ENCODE data around the gene USP20. TPM values are rescaled to one million over a fixed set of nuclear protein-coding genes. Genes with fewer than 3 reads are reported as not detected.

USP20 gene
- polyA plus RNA-seq, 1 donor from 2014 or later, result 24.5 TPM

DNA sequence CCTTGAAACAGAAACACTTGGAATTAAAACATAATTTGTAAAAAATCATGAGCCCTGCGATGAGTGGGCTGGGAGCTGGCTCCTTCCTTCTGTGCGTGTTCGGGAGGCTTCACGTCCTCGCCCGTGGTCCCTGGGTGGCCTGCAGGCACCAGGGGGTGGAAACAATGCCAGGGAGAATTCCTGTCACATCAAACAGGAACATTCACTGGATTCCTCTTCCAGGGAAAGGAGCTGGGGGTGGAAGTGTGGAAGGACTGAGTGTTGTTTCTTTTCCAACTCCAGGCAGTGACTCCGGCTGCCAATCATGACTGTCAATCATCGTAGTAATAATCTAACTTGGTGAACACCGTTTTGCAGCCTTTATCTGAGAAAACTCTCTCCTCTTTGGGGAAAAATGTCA is 21.6 kb upstream of the USP20 start:
- H3K4me3 Mint-ChIP-seq, result no peak overlapping the region
- no peaks in the 10 kb centered on the region for H3K9me3 Mint-ChIP-seq
- H3K4me1 Mint-ChIP-seq, result peaks cover 9 to 10% (median 9%) of the 10 kb centered on the region in 3 donors
- H3K36me3 Mint-ChIP-seq, result peaks cover 2% of the 10 kb centered on the region
- H3K27ac Mint-ChIP-seq, result no peak overlapping the region
- no peaks in the 10 kb centered on the region for H3K27me3 Mint-ChIP-seq

DNA sequence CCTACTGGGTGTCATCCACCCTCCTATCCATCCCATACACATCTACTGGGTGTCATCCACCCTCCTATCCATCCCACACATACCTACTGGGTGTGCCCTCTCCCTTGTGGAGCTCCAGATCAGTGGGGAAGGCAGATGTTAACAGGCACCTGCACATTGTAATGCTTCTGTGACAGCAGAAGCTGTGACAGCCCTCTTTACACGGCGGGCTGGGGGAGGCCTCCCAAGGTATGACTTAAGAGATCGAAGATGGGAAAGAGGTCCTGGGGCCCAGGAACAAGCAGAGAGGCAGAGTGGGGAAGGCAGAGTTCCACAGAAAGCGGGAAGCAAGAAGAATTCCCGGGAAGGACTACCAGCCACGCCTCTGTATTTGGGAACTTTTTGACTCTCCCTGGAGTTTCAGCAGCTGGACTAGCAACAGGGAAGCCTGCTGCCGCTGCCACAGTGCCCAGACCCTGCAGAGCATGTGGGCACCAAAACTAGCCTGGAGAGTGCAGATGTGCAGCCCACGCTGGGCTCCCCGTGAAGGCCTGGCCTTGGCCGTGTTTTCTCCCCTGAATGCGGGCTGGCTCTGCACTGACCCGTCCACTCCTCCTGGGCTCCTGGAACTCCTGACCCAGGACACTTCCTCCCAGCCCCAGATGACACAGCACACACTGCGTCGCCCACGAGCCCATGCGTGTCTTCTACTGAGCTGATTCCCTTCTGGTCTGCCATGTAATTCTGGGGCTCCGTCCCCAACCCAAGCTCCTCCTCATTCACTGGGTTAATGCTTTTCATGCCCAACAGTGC is 20.6 kb upstream of the USP20 start:
- Mint-ChIP-seq H3K27ac (peak overlapping the region in 1 of 3 donors; percentile 87), H3K4me3 (no peak overlapping the region), H3K36me3 (peaks cover 2% of the 10 kb centered on the region), H3K9me3 (no peaks in the 10 kb centered on the region), H3K4me1 (peaks cover 7 to 9% (median 9%) of the 10 kb centered on the region in 3 donors), H3K27me3 (no peaks in the 10 kb centered on the region)

- H3K4me3 Mint-ChIP-seq, result no peak overlapping the region
- H3K27me3 Mint-ChIP-seq, result no peaks in the 10 kb centered on the region
- no peaks in the 10 kb centered on the region for H3K9me3 Mint-ChIP-seq
- peaks cover 7 to 9% (median 8%) of the 10 kb centered on the region in 3 donors for H3K4me1 Mint-ChIP-seq
- H3K36me3 Mint-ChIP-seq, result peaks cover 2% of the 10 kb centered on the region
- no peak overlapping the region for H3K27ac Mint-ChIP-seq
Measured at GRCh38 chr9:129815278-129815677, 20.0 kb upstream of the USP20 start.

- peaks cover 2% of the 10 kb centered on the region for H3K36me3 Mint-ChIP-seq
- no peaks in the 10 kb centered on the region for H3K27me3 Mint-ChIP-seq
- H3K4me1 Mint-ChIP-seq, result peaks cover 4 to 6% (median 5%) of the 10 kb centered on the region in 3 donors
- no peak overlapping the region for H3K27ac Mint-ChIP-seq
- H3K9me3 Mint-ChIP-seq, result no peaks in the 10 kb centered on the region
- peak overlapping the region in 1 of 4 donors; percentile 70 for H3K4me3 Mint-ChIP-seq
Measured at GRCh38 chr9:129816501-129817435, 18.5 kb upstream of the USP20 start.

- Mint-ChIP-seq H3K9me3 (no peaks in the 10 kb centered on the region), H3K27ac (peak overlapping the region; percentile 14 to 88 (median 42)), H3K36me3 (no peaks in the 10 kb centered on the region), H3K27me3 (no peaks in the 10 kb centered on the region), H3K4me3 (peak overlapping the region; percentile 63 to 94 (median 78)), H3K4me1 (peaks cover 3 to 5% (median 4%) of the 10 kb centered on the region in 3 donors)
Measured at GRCh38 chr9:129822898-129823541, 12.2 kb upstream of the USP20 start.

DNA sequence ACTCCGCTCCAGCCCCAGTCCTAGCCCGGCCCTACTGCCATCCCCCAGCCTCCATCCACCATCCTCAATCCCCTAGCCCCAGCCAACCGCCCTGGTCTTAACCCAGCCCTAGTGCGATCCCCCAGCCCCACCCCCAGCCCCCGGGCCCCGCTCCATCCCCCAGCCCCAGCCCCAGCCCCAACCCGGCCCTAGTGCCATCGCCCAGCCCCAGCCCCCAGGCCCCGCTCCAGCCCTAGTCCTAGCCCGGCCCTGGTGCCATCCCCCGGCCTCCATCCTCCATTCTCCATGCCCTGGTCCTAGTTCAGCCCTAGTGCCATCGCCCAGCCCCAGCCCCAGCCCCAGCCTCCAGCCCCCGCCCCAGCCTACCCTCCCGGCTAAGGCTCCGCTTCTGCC is 11.7 kb upstream of the USP20 start:
- no peaks in the 10 kb centered on the region for H3K36me3 Mint-ChIP-seq
- H3K4me1 Mint-ChIP-seq, result peaks cover 3 to 5% (median 4%) of the 10 kb centered on the region in 3 donors

DNA sequence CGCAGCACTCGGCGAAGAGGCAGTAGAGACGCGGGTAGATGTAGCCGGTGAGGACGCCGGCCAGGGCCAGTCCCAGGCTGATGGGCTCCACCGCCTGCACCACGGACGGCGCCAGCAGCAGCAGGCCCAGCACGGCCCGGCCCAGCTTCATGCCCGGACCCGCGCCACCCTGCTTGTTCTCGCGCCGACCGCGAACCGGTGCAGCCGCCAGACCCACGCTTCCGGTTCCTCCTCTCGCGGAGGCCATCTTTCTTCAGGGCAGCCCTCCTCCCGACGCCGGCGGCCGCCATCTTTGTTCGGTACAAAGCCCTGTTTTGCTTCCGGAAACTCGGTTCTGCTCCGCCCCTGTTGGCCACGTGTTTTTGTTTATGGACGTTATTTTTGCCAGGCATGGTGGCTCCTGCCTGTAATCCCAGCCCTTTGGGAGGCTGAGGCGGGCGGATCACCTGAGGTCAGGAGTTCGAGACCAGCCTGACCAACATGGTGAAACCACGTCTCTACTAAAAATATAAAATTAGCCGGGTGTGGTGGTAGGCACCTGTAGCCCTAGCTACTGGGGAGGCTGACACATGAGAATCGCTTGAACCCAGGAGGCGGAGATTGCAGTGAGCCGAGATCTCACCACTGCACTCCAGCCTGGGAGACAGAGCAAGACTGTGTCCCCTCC is 11.2 kb upstream of the USP20 start, which contains the start of gene TOR1A:
Gene TOR1A, minus strand, starts transcription at position 202 of the 667 bp plus-strand sequence. Its CDS starts 51 bp downstream, at position 151.
- Mint-ChIP-seq H3K4me1 (peaks cover 3 to 5% (median 4%) of the 10 kb centered on the region in 3 donors), H3K27ac (peak within 1 kb of the TSS; percentile 63 to 88 (median 71)), H3K4me3 (peak within 1 kb of the TSS; percentile 84 to 94 (median 90)), H3K27me3 (no peaks in the 10 kb centered on the region), H3K36me3 (no peaks in the 10 kb centered on the region), H3K9me3 (no peaks in the 10 kb centered on the region)

More for the DNA sequence above, 11.7 kb upstream of the USP20 start:
- Mint-ChIP-seq H3K4me3 (peak overlapping the region; percentile 83 to 94 (median 90)), H3K27ac (peak overlapping the region in 2 of 3 donors; percentile 63 to 85), H3K9me3 (no peaks in the 10 kb centered on the region), H3K27me3 (no peaks in the 10 kb centered on the region)

DNA sequence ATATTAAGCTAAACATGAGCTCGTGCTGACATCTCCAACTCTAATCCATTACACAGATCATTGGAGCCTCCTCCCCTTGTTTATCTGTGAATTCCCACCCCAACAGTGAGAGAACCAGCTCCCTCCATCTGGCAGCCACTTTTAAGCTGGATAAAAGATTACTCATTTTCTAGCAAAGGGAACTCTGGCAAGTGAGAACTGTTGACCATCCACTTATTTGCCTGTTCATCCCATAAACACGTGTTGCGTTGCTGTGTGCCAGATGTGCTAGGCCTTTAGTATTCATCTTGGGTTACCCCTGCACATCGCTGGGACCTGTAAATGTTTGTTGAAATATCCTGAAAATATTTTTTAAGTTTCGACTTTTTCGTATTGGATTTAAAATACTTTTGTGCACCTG is 8.9 kb upstream of the USP20 start:
- no peaks in the 10 kb centered on the region for H3K9me3 Mint-ChIP-seq
- no peaks in the 10 kb centered on the region for H3K27me3 Mint-ChIP-seq
- H3K36me3 Mint-ChIP-seq, result peaks cover 3% of the 10 kb centered on the region
- H3K4me3 Mint-ChIP-seq, result peak overlapping the region in 1 of 4 donors; percentile 14
- peaks cover 3 to 5% (median 4%) of the 10 kb centered on the region in 3 donors for H3K4me1 Mint-ChIP-seq
- H3K27ac Mint-ChIP-seq, result peak overlapping the region in 1 of 3 donors; percentile 18

- H3K9me3 Mint-ChIP-seq, result no peaks in the 10 kb centered on the region
- H3K4me3 Mint-ChIP-seq, result peak overlapping the region in 2 of 4 donors; percentile 14 to 65
- peak overlapping the region in 2 of 3 donors; percentile 18 to 39 for H3K27ac Mint-ChIP-seq
- no peaks in the 10 kb centered on the region for H3K27me3 Mint-ChIP-seq
- H3K36me3 Mint-ChIP-seq, result peaks cover 3% of the 10 kb centered on the region
- H3K4me1 Mint-ChIP-seq, result peaks cover 3 to 5% (median 4%) of the 10 kb centered on the region in 3 donors
Measured at GRCh38 chr9:129826759-129827158, 8.5 kb upstream of the USP20 start.

- Mint-ChIP-seq H3K27ac (no peak overlapping the region), H3K4me1 (peaks cover 0 to under 1% (median 0%) of the 10 kb centered on the region in 3 donors), H3K4me3 (no peak overlapping the region), H3K36me3 (peaks cover 3% of the 10 kb centered on the region), H3K27me3 (no peaks in the 10 kb centered on the region), H3K9me3 (no peaks in the 10 kb centered on the region)
Measured at GRCh38 chr9:129828051-129828450, 7.2 kb upstream of the USP20 start.

DNA sequence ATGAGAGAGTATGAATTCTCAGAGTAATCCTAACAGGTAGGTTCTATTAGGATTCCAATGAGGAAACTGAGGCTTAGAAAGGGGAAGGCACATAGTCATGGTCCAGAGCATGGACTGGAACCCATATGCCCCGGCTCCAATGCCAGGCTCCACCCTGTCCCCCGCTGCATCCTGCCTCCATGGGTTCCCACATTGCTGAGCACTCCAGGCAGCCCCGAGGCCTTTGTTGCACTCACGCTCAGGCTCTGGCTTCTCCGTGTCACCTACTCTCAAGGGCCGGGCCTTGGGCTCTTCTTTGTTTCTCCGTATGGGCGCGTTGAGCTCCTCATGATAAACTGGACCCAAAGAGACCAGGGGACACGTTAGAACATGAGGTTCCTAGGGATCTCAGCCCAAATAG is 6.3 kb upstream of the USP20 start:
- peaks cover 3% of the 10 kb centered on the region for H3K36me3 Mint-ChIP-seq
- no peak overlapping the region for H3K4me3 Mint-ChIP-seq
- no peaks in the 10 kb centered on the region for H3K9me3 Mint-ChIP-seq
- no peaks in the 10 kb centered on the region for H3K27me3 Mint-ChIP-seq
- peaks cover 2 to 6% (median 3%) of the 10 kb centered on the region in 3 donors for H3K4me1 Mint-ChIP-seq
- H3K27ac Mint-ChIP-seq, result no peak overlapping the region

DNA sequence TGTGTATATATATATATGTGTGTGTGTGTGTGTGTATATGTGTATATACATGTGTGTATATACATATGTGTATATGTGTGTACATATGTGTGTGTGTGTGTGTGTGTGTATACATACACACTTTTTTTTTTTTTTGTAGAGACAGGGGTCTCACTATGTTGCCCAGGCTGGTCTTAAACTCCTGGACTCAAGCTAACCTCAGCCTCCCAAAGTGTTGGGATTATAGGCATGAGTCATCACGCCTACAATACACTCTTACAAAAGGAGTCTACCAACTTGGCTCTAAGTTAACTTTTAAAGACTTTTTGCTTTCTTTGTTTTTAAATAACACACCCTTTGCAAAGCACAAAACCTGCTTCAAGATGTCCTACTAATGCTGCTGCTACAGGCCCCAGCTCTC is 2.3 kb upstream of the USP20 start:
- peaks cover 14 to 33% (median 32%) of the 10 kb centered on the region in 3 donors for H3K4me1 Mint-ChIP-seq
- no peaks in the 10 kb centered on the region for H3K9me3 Mint-ChIP-seq
- no peaks in the 10 kb centered on the region for H3K27me3 Mint-ChIP-seq
- peak overlapping the region in 2 of 3 donors; percentile 31 to 48 for H3K27ac Mint-ChIP-seq
- peaks cover 3% of the 10 kb centered on the region for H3K36me3 Mint-ChIP-seq
- peak overlapping the region in 2 of 4 donors; percentile 84 to 96 for H3K4me3 Mint-ChIP-seq

DNA sequence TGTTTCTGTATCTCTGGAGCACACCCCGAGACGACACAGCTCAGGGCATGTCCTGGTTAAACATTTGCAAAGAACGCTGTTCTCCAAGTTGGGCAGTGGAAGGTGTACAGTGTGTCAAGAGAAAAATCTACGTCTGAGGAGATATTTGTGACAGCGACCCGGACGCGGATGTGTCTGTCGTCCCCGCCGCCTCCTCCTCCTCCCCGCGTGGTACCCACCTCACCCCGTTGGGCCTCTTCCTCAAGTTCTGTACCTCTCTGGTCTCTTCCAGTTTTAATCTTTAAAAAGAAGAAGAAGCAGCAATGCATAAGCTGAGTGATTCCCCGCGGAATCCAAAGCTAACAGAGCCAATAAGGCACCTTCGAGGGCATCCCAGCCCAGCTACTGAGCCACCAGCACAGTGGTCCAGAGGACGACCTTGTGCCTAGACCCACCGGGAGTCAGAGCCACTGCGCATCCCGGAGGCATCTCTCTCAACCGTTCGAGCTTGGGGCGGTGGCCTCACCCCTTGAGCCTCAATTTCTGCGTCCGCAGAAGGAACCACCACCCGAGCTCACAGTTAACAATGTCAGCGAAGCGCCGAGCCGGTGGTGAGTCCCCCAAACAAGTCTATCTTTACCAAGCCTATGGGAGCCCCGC is 650 bp upstream of the USP20 start:
- Mint-ChIP-seq H3K27me3 (no peaks in the 10 kb centered on the region), H3K4me3 (peak overlapping the region; percentile 96 to 99 (median 98)), H3K27ac (peak overlapping the region; percentile 98 to 100 (median 99)), H3K4me1 (peaks cover 17 to 36% (median 33%) of the 10 kb centered on the region in 3 donors), H3K9me3 (no peaks in the 10 kb centered on the region), H3K36me3 (peaks cover 3% of the 10 kb centered on the region)
